HG02610 (cell line): ENCODE data around the gene MMP7.
A peak's percentile ranks its signal among the peaks of the same experiment; 100 is the strongest.
"Not testable (repeated sequence)": the region's sequence is repeated elsewhere in the genome, so short reads cannot be mapped to it uniquely, and the experiment has no call there.

Experiments used
- ATAC-seq: cut with Tn5 transposase; IDR thresholded peaks from one replicate; pipeline ENCODE4 v1.9.1; 2021; ENCODE audit warnings: mild to moderate bottlenecking, moderate library complexity; ENCODE audit not compliant: unreplicated experiment

MMP7 gene

DNA sequence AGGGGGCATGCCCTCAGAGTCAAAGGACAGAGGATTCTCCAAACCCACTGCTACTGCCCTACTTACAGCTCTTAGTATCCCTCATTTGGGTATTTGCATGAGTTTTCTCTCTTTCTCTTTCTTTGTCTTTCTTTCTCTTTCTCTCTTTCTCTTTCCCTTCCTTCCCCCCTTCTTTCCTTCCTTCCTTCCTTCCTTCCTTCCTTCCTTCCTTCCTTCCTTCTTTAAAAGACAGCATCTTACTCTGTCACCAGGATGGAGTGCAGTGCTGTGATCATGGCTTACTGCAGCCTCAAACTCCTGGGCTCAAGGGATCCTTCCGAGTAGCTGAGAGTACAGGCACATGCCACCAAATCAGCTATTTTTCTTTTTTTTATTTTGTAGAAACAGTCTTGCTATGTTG lies 14.0 kb upstream of the MMP7 start:
- ATAC-seq: no peak

DNA sequence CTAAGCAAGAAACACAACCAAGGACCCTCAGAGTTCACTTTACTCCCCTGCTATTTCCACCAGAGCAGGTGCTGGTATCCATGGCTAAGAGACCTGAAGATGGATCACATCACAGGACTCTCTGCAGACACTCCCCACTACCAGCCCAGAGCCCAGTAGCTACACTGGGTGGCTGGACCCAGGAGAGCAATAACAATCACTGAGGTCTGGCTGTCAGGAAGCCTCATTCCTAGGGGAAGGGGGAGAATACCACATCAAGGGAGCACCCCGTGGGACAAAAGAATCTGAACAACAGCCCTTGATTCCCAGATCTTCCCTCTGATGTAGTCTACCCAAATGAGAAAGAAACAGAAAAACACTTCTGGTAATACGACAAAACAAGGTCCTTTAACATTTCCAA lies 9.0 kb upstream of the MMP7 start:
- no peak for ATAC-seq

DNA sequence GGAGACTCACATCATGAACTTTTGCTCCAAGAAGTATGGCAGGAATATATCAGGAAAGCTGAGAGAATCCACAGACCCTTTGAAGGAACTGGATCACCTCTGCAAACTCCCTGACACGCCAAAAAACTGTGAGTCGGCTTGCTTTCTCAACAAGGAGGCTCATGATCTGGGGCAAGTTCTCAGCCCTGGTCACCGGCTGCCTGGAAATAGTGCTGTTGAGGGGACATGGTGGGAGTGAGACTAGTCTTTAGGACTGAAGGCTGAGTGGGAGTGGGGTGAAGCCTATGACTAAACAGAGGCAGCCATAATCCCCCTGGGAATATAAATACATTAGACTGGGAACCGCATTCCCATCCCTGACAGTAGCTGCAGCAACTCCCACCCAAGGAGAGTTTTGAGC lies 8.4 kb upstream of the MMP7 start:
- ATAC-seq: no peak

DNA sequence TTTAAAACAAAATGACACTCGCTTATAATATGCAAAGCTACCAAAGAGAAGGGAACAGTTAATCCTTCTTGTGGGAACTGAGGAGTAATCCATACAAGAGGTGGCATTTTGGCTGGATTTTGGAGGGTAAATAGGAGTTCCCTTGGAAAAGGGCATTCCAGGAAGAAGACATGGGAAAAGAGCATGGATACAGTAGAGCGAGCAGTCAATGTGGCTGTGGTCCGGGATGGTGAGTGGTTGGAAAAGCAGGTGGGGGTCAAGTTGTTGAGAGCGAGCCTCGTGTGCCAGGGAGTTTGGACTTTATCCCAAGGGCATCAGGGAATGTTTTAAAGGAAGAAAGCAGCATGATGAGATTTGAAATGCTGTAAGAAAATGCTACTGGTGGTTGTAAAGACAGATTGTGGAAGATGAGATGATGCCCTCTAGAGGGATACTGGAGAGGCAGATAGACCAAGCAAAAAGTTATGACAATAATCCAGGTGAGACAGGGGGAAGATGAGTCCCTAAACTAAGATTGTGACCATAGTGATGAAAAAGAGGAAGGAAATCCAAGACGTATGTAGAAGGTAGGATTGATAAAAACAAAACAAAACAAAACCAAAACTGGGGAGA lies 3.8 kb upstream of the MMP7 start:
- no peak for ATAC-seq

DNA sequence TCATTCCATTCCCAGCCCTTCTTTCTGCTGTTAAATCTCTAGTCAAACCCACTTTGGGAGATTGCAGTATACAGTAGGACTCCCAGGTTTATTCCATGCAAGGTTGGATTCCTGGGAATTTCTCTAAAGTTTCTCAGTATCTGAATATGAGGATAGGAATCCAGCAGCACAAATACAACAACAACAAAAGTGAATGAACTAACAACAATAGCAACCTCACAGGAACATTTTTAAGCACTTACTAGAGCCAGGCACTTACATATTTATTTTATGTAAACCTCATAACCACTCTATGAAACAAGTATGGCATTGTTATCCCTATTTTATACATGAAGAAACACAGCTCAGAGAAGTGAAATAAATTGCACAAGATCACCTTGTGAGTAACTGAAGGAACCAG lies 1.9 kb downstream of the MMP7 start:
- no peak for ATAC-seq

DNA sequence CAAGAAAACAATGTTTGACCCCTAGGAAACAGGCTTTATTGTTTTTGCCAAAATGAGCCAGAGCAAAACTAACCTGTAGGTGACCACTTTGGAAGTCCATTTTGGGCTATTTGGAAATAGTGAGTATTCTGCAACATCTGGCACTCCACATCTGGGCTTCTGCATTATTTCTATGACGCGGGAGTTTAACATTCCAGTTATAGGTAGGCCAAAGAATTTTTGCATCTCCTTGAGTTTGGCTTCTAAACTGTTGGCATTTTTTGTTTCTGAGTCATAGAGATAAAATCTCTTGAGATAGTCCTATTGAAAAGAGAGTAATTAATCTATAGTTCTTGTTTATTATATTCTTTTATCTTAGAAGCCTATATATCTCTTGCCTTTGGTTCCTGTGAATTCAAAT lies 2.9 kb downstream of the MMP7 start:
- no peak for ATAC-seq

DNA sequence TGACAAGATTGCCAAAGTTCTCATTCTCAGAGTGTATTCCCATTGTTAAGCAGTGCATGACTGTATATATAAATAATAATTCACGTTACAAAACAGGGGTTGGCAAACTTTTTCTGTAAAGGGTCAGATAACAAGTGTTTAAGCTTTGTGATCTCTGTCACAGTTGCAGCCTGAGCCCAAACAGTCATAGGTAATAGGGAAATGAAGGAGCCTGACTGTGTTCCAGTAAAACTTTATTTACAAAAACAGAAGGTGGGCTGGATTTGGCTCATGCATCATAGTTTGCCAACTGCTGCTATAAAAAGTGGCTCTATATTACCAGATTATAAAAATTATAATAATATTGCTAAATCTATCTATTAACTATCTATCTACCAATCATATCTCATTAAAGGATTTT lies 3.5 kb downstream of the MMP7 start:
- ATAC-seq: no peak

DNA sequence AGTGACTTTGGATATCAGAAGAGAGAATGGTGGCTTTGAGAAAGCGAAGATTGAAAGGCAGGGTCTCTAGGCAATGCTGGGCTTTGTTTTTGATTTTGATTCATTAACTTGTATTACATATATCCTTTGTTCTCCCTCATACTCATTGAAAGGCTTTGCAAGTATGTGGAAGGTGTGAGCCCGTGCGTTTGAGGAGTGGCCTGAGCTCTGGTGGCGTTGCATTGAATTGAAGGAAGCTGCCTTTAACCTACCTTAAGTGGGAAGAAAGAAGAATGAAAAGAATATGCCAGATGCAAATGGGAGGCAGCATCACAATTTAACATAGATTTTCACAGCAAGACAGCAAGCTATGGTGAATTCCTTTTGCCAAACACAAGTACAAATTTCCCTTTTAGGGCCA lies 6.7 kb downstream of the MMP7 start:
- ATAC-seq: no peak

DNA sequence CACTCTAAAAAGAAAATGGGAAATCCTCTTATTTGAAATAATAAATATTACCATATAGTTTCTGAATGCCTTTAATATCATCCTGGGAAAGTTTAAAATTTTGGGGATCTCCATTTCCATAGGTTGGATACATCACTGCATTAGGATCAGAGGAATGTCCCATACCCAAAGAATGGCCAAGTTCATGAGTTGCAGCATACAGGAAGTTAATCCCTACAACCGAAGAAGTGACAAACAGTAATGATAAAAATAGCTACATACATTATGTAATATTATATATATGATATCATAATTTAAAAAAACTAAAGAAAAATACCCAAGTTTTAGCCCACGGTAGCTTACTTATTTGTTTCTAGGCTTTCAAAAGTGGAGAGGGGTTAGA lies 7.4 kb downstream of the MMP7 start:
- no peak for ATAC-seq

DNA sequence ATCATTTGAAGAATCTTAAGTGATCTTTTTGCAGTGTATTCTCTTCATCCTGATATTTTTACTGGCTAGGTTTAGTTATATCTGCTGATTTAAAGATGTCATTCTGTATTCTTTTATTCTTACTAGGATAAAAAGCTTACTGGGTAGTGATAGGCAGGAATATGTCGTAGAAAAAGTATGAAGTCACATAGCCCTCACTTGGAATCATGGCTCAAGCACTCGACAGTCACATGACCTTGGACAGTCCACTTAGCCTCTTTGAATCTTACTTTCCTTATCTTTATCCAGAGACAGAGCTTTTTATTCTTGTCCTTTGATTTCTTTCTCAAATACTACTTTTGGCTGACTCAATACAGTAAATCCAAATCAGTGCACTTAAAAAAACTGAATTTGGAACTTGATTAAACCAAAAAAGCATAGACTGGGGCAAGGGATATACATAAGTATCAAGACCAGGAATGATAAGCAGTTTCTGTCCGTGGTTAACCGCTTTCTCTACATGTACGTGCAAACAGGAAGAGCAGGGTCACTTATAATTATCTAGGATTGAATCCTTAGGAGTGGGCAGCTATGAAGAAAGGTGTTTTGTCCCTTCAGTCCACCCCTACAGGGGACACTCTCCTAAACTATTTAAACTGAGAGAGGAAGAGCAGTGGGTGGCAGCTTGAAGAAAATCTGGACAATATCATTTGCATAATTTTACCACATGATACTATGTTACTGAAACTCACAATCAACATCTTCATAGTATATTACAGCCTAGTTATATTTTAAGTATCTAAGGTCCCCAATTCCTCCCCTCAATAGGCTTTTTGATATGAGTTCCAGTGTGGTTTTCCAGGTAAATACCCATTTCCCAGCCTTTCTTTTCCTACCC lies 8.0 kb downstream of the MMP7 start:
- peak; percentile 48 for ATAC-seq

DNA sequence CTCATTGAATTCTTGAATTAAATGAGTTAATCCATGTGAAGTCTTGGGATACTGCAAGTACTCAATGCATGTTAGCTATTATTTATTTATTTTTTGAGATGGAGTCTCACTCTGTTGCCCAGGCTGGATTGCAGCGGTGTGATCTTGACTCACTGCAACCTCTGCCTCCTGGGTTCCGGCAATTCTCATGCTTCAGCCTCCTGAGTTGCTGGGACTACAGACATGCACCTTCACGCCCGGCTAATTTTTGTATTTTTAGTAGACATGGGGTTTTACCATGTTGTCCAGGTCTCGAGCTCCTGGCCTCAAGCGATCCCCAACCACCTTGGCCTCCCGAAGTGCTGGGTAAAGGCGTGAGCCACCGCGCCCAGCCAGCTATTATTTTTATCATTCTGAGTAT lies 9.4 kb downstream of the MMP7 start:
- no peak for ATAC-seq

DNA sequence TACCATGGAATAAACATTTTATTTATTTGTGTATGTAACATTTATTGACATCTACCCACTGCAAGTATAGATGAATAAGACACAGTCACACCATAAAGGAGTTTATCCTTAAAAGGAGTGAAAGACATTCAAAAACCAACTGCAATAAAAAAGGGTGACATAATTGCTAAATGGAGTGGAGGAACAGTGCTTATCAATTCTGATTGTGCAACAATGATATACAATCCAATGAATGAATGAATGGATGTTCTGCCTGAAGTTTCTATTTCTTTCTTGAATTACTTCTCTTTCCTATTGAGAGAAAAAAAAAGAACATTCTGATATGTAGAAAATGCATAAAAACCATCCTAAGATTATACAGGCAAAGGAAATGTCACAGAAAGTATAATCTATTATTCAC lies 10.0 kb downstream of the MMP7 start:
- ATAC-seq: no peak

DNA sequence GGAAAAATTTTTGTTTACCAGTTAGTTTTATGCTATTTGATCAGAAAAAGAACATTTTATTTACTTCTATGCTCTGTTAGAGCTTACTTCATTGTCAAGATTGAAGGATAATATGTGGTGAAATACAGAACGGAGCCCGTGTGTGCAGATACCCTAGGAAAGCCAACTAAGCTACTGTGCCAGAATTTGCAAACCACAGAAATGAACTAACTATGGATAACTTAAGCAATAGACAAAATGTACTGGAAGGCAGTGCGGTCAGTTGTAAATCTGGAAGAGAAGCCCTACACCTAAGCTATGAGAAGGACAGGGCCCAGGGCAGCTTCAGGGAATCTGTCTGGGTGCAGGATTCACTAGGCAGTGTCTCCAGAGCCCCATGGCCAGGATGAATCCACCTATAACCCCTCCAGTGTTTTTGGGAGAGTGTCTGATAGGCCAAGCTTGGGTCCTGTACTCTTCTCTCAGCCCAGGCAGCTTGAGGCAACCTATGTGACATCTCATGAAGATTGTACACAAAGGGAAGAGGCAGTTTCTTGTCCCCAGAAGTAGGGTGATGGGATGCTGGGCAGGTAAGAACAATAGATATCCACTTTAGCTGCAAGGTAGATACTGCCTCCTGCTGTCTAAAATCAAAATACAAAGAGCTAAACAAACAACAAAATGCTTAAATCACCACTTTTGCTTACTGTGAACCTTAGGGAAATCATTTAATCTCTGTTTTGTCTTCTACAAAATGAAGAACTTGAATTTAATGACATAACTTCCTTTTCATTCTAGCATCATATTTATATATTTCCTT lies 12.1 kb downstream of the MMP7 start:
- no peak for ATAC-seq

DNA sequence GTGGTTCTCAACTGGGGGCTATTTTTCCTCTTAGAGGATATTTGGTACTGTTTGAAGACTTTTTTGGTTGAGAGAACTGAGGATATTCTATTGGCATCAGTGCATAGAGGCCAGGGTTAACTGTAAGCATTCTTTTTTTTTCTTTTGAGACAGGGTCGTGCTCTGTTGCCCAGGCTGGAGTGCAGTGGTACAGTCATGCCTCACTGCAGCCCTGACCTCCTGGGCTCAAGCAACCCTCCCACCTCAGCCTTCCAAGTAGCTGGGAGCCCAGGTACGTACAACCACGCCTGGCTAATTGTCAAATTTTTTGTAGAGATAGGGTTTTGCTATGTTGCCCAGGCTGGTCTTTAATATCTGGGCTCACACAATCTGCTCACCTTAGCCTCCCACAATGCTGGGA lies 12.9 kb downstream of the MMP7 start:
- no peak for ATAC-seq

DNA sequence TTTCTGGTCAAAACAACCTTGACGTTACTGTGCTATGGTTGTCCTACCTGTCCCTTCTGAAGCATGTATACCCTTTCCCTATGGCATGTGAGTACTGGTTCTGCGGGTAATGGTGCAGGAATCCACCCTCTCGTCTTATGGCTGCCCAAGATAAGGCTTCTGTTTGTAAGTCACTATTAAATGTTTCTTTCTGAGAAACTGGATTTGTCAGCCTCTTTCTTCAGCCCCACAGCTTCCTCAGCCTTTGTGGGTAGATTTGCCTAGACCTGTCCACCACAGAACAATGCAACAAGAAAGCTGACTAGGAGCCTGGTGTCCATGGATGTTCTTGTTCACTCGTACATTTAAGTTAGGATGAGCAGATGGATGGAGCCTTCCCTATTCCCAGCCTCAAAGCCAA lies 14.4 kb downstream of the MMP7 start:
- ATAC-seq: no peak

DNA sequence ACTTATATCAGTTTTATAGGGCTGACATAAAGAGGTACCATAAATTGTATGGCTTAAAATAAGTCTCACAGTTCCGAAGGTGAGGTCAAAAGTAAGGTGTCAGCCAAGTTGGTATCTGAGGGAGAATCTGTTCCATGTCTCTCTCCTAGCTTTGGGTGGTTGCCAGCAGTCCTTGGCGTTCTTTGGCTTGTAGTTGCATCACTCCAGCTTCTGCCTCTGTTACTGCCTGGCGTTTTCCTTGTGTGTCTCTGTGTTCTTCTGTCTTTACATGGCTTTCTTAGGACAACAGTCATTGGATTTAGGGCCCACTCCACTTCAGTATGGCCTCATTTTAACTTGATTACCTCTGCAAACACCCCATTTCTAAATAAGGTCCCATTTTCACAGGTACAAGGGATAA lies 16.7 kb downstream of the MMP7 start:
- no peak for ATAC-seq

DNA sequence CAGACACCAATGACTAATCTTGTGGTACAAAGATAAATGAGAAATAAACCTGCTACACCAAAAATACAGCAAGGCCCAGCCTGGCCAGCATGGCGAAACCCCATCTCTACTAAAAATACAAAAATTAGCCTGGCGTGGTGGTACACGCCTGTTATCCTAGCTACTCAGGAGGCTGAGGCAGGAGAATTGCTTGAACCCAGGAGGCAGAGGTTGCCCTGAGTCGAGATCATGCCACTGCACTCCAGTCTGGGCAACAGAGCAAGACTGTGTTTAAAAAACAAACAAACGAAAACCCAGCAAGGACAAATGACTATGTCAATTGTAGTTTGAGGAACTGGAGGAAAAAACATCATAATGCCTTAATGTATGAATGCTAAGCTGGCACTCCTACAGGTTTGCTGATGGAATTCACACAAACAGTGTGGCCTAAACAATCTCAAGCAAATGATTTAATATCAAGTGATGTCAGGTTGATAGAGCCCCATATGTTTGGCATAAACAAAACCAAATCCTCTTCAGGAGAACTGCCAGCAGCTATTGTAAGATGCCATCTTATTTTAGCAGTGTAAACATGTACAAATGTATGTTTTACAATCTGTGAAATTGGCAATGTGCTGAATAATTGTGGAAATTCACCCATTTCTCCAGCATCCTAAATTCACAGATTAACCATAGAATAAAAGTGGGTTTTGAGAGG lies 20.0 kb downstream of the MMP7 start:
- ATAC-seq: no peak

DNA sequence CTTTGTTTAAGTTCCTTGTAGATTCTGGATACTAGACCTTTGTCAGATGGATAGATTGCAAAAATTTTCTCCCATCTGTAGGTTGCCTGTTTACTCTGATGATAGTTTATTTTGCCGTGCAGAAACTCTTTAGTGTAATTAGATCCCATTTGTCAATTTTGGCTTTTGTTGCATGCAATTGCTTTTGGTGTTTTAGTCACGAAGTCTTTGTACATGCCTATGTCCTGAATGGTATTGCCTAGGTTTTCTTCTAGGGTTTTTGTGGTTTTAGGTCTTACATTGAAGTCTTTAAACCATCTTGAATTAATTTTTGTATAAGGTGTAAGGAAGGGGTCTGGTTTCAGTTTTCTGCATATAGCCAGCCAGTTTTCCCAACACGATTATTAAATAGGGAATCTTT lies 27.7 kb downstream of the MMP7 start:
- ATAC-seq: not testable (repeated sequence)

DNA sequence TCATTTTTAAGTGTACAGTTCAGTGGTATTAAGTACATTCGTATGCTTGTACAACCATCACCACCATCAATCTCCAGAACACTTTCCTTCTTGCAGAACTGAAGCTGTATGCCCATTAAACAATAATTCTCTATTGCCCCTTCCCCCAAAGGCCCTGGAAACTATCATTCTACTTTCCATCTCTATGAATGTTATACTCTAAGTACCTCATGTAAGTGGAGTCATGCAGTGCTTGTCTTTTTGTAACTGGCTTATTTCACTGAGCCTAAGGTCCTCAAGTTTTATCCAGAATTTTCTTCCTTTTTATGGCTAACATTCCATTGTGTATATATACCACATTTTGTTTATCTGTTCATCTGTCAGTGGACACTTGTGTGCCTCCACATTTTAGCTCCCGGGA lies 29.7 kb downstream of the MMP7 start:
- ATAC-seq: no peak

DNA sequence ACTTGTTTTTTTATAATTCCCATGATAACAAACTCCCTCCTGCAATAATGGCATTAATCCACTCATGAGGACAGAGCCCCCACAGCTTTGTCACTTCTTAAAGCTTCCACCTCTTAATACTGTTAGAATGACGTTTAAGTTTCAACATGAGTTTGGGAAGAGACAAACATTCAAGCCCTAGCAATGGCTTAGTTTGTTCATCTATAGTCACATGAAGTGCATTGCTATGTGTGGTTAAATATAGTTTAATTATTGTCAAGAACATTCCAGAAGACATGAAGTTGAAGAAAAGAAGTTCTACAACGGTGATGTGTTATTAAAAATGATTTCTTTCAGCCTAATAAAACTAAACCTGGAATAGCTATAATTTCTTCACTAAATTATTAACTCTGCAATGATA lies 30.6 kb downstream of the MMP7 start:
- ATAC-seq: no peak

DNA sequence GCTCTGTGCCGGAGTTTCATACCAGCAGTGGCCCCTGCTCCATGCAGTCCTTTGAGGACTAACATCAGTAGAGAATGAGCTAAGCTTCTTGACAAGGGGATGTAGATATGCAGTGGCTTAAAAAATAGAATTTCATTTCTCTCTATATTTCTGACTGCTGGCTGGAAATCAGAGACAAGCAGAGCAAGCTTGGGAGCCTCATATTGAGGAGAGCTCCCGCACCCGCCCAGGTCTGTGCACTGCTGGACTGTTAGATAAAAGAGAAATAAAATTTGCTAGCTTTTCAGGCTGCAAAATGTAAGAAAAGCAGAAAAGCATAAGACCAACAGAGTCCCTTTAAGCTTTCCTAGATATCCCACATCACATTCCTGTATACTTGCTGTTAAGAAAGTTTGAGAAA lies 31.4 kb downstream of the MMP7 start:
- ATAC-seq: no peak
